GM21526 (cell line): ENCODE data around the gene GABPB2.

Source experiments
- ATAC-seq: cut with Tn5 transposase; IDR thresholded peaks from one replicate; pipeline ENCODE4 v1.9.1; 2021; ENCODE audit warnings: moderate library complexity; ENCODE audit not compliant: unreplicated experiment, low FRiP score

The GABPB2 gene

GRCh38 chr1:151131701-151132334 lies 61.3 kb downstream of the GABPB2 start:
- no peak for ATAC-seq

DNA sequence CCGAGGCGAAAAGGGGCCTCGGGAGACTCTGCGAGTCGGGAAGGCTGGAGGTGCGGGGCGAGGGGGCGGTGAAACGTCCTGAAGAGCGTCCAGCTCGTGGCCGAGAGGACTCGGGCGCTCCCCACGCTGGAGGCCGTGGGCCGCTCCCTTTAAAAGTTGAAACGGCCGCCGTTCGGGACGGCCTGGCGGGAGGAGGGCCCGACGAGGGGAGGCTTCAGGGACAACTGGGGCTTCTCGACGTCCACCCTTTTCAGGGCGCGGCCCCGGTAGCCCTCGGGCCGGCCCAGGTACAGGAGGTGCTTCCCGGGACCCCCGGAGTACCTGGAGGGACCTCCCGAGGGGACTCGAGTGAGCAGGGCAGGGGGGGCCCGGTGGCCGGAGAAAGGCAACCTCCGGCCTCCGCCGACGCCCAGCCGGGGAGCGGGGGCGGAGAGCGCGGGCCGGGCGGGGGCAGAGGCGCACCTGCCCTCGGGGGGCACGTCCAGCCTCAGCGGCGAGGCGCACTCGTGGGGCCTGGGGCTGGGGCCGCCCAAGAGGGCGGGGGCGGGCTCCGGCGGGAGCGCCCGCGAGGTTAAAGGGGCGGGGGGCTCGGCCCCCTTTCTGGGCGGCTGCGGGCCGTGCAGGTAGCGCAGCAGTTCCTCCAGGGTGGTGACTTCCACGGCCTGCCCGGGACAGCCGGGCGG lies 61.9 kb downstream of the GABPB2 start:
- ATAC-seq: no peak

DNA sequence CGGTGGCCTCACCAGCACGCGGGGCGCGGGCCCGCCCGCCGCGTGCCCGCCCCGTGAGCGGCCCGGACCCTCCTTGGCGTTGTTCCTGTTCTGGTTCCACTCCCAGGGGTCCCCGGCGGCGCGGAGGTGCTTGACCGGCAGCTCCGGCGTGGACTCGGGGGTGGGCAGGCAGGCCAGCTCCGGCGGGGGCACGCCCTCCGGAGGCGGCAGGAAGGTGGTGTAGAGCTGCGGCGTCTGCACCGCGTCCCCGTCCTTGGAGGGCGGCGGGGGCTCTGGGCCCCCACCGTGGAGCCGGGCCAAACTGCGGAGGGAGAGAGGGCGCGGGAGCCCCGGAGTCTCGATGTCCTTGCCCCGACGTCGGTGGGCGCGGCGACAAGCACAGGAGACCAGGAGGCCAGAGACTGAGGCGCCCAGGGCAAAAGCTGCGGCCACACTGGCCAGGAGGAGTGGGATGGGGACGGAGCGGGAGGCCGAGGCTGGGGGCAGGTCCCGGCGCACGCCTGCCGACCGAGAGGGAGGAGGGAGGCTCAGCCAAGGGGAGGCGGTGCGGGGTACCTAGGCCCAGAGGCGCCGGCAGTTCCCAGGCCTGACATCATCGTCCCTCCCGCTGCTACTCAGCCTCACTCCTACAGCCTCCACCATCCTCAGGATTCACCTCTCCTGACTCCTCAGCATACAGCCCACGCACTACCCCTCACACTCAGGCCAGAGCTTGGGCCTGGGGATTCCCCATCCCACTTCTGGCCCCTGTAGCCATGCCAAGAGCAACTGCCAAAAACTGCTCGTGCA lies 62.7 kb downstream of the GABPB2 start:
- no peak for ATAC-seq

- ATAC-seq: no peak
Measured at GRCh38 chr1:151134396-151134795, 63.8 kb downstream of the GABPB2 start.

DNA sequence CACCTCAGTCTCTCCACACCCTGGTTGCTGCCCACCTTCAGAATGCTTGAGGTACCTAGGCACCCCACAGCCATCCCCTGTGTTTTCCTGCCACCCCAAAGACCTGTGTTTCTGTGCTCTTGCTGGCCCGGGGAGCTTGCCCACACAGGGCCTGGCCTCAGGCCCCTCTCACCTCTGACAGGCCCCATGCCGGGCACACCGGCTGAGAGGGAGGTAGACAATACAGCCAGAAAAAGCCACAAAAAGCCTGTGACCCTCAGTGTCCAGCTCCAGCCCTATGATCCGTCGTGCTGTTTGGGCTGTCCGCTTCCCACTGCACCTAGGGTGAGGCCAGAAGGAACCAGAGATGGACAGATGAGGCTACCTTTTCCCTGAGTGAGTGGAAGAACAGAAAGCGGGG lies 64.4 kb downstream of the GABPB2 start:
- ATAC-seq: no peak

GRCh38 chr1:151135433-151136385 lies 65.1 kb downstream of the GABPB2 start:
- no peak for ATAC-seq

- no peak for ATAC-seq
Measured at GRCh38 chr1:151137789-151138188, 67.2 kb downstream of the GABPB2 start.

DNA sequence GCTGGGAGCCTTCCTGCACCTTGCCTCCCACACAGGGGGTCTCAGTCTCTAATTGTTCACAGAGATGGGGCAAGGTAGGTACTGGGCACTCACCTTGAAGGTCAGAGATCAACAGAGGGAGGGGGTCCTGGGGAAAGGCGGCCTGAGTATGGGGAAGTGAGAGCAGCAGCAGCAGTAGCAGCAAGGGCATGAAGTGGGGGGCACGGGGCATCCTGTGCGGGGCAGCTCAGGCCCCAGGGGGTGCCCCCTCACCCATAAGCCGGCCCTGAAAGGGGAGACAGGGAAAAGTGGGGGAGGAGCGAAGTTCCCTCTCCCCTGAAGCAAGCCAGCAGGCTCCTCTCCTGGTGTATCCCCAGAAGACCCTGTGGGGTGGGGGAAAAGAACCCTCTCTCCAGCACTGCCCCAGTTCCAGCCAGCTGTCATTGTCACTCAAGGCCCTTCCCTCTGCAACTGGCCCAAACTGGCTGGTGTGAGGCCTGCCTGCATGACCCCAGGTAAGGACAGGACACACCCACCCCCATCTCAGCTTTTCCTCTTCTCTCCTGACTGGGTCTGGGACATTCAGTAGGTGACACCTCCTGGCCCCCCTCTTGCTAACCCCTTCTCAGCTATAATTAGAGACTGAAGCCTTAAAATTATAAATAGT lies 72.0 kb downstream of the GABPB2 start:
- no peak for ATAC-seq

DNA sequence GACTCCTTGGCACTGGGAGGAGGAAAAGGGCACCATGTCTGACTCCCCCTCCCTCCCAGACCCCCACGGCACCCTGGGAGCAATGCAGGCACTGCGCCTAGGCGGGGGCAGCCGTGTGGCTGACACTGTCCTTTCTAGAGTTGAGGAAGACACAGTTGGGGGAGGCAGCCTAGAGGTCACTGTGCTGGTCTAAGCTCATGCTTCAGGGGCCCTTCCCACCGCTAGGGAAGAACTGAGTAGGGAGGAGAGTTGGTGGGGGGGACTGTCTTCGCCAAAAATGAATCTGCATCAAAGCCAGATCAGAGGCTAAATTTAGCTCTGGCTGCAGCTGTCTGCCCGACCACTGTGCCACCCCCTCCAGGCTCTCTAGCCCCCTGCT lies 72.5 kb downstream of the GABPB2 start:
- no peak for ATAC-seq

DNA sequence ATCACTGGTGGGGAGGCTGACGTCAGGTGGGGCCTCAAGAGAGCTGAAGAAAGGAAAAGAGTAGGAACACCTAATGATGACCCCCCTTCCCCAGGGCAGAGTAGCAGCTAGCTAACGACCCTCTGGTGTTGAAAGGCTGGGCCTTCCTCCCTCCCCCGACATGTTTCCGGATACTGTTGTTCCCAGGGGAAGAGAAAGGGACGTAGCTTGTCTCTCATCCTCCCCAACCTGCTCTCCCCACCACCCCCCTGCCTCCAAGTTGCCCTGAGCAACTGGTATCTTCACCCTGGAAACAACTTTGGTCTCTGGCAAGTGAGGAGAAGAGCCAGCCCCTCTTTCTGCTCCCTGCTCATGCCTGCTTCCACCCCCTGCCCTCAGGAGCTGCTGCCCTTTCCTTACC lies 73.4 kb downstream of the GABPB2 start:
- no peak for ATAC-seq

DNA sequence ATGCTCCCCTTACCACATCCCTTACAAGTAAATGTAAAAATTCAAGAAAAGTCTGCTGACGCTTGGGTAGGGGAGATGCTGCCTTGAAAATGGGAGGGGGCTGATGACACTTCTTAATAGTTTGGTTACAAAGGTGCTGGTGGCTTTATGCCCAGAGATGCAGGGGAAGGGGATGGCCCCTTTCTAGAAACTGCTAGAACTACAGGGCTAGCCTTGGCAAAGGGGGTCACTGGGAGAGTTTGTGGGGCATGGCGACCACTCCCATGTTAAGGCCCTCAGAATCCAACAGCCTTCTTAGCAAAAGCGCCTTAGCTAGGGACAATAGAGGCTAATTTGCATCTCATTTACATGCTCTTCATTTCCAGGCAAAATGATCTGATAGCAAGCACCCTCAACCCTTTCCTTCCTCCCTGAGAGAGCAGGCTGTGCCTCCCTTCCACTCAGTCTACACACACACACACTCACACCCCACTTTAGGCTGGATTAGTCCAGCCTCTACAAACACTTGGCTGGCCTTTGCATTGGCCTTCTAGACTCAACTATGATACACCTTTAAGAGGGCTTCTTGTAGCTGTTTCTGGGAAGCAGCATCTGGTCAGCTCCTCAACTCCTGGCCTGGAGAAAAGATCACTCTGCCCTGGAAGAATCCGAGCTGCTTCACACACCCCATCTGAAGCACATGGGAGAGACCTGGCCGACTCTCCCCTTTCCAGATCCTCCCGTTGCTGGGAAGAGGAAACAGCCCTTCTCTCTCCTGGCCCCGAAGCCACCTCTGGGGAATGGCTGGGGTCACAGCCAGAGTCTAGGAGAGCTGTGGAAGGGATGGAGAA lies 74.1 kb downstream of the GABPB2 start:
- ATAC-seq: no peak

DNA sequence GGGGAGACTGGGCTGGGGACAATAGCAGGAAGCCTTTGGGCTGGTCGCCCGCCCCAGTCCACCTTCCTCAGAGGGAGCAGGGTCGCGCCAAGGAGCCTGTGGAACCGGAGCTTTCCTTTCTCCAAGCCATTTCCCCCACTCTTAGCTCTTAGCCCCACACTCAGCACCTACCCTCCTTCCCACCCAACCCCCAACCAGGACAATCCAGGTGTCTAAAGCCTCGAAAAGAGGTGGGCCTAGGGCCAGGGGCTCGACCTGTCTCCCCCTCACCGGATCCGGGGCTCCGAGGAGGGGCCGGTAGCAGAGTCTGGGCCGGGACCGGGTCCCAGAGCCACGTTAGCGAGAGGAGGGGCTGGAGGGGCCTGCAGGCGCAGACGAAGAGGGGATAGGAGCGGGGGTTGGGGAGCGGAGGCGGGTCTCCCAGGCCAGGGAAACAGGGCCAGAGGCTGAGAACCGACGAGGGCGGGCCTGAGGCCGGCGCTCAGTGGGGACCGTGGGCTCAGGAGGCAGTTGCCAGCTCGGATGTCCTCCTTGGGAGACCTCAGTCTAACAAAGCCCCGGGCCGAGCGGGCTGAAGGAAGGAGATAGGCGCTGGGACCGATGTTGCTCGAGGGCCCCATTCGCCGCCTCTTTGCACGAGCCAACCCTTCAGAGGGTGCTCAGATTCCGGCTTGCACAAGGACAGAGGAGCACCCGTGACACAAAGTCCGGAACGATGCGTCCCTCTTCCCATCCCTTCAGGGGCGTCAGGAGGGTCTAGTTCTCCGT lies 74.9 kb downstream of the GABPB2 start:
- no peak for ATAC-seq

GRCh38 chr1:151146072-151146411 lies 75.5 kb downstream of the GABPB2 start:
- no peak for ATAC-seq

DNA sequence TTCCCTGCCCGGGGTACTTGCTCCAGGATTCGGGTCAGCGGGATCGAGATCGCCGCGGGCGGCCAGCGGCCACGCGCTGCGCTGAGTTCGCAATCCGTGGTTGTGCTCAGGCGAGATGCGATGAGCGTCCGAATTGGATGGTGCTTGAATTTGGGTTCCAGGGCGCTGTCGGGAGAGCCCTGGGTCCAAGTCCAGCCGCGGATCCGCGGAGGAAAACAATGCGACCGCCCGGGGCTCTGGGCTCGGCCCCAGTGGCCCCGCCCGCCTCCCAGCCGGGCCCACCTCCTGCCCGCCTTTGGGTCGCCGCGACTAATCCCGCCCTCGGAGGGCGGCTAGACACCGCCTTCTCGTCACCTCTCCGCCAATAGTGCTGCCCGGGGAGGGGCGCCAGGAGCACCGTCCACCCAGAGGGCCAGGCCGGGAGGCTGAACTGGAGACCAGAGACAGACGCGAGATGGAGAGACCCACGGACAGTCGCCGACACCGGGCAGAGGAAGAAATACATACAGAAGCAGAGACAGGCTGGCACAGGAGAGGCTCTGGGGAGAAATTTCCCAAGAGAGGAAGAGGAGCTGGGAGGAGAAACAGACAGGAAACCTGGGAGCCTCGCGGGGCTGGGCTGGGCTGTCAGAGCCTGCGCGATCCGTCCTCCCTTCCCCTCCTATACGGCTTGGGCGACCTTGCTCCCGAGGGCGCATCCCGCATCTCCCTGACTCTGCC lies 76.0 kb downstream of the GABPB2 start, which contains the start of gene SEMA6C:
TSS of gene SEMA6C (minus strand) at position 220 of the 720 bp plus-strand sequence. CDS start 4,010 bp downstream, outside the sequence.
- peak; percentile 89 for ATAC-seq

GRCh38 chr1:151147132-151147503 lies 76.6 kb downstream of the GABPB2 start:
- ATAC-seq: no peak

GRCh38 chr1:151147665-151148064 lies 77.1 kb downstream of the GABPB2 start:
- ATAC-seq: no peak

DNA sequence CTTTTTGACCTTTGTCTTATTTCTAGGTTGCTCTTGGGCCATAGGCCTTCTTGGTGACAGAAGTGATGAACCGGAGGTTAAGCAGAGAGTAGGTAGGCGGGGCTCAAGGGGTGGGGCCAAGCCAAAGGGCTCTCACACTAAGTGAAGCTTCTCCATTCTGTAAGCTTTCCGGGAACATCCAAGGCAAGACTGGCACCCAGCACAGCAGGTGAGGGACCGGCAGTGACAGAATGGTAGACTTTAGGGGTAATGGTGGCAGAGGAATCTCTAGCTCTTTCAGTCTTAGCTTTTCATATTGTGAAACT lies 85.9 kb downstream of the GABPB2 start, which contains the start of gene TNFAIP8L2:
TSS of gene TNFAIP8L2 (plus strand) at position 135 of the 305 bp plus-strand sequence. CDS start 2,049 bp downstream, outside the sequence.
- ATAC-seq: no peak

- no peak for ATAC-seq
Measured at GRCh38 chr1:151157067-151157531, 86.5 kb downstream of the GABPB2 start.
